HG02623 (cell line): Measurements from ENCODE around the gene MVB12B.

ENCODE experiments used
- ATAC-seq: cut with Tn5 transposase; IDR thresholded peaks from one replicate; pipeline ENCODE4 v1.9.1; 2021; ENCODE audit warnings: moderate library complexity; ENCODE audit not compliant: unreplicated experiment

The MVB12B gene

GRCh38 chr9:126486276-126486675 lies 159.6 kb downstream of the MVB12B start:
- ATAC-seq: no peak

GRCh38 chr9:126487856-126488255 lies 161.2 kb downstream of the MVB12B start:
- no peak for ATAC-seq

- no peak for ATAC-seq
These were observed 161.7 kb downstream of the MVB12B start for GRCh38 chr9:126488310-126488709.

- ATAC-seq: no peak
These were observed 162.3 kb downstream of the MVB12B start for GRCh38 chr9:126488881-126489404.

GRCh38 chr9:126489581-126490213 lies 163.1 kb downstream of the MVB12B start:
- ATAC-seq: no peak

- no peak for ATAC-seq
These were observed 163.6 kb downstream of the MVB12B start for GRCh38 chr9:126490214-126490631.

- no peak for ATAC-seq
These were observed 164.4 kb downstream of the MVB12B start for GRCh38 chr9:126490871-126491567.

- no peak for ATAC-seq
These were observed 164.9 kb downstream of the MVB12B start for GRCh38 chr9:126491568-126491879.

- no peak for ATAC-seq
These were observed 165.3 kb downstream of the MVB12B start for GRCh38 chr9:126491949-126492348.

GRCh38 chr9:126494264-126494663 lies 167.6 kb downstream of the MVB12B start:
- ATAC-seq: no peak

- no peak for ATAC-seq
These were observed 168.1 kb downstream of the MVB12B start for GRCh38 chr9:126494746-126495145.

- ATAC-seq: no peak
These were observed 169.0 kb downstream of the MVB12B start for GRCh38 chr9:126495411-126496180.

- ATAC-seq: no peak
These were observed 169.6 kb downstream of the MVB12B start for GRCh38 chr9:126496181-126496576.

- ATAC-seq: no peak
These were observed 170.4 kb downstream of the MVB12B start for GRCh38 chr9:126496781-126497659.

GRCh38 chr9:126497660-126498275 lies 171.1 kb downstream of the MVB12B start:
- ATAC-seq: no peak

- ATAC-seq: no peak
These were observed 171.7 kb downstream of the MVB12B start for GRCh38 chr9:126498331-126498730.

GRCh38 chr9:126499005-126499910 lies 172.6 kb downstream of the MVB12B start:
- ATAC-seq: no peak

GRCh38 chr9:126499911-126500599 lies 173.4 kb downstream of the MVB12B start:
- no peak for ATAC-seq
